ENCODE results near the gene NUP98. TPM values are rescaled to one million over a fixed set of nuclear protein-coding genes. Genes with fewer than 3 reads are reported as not detected.

The NUP98 gene
- total RNA-seq, 1 donor from 2014 or later, result 82.6 TPM

GRCh38 chr11:3835751-3836150 is 38.4 kb upstream of the NUP98 start:
- Mint-ChIP-seq H3K27me3 (ENCODE audit: low read depth) (no peaks in the 10 kb centered on the region), H3K9me3 (no peaks in the 10 kb centered on the region), H3K4me3 (no peak overlapping the region), H3K4me1 (peaks cover 24% of the 10 kb centered on the region), H3K27ac (no peak overlapping the region), H3K36me3 (peaks cover 2% of the 10 kb centered on the region)
- TF ChIP-seq, protein P1, sequence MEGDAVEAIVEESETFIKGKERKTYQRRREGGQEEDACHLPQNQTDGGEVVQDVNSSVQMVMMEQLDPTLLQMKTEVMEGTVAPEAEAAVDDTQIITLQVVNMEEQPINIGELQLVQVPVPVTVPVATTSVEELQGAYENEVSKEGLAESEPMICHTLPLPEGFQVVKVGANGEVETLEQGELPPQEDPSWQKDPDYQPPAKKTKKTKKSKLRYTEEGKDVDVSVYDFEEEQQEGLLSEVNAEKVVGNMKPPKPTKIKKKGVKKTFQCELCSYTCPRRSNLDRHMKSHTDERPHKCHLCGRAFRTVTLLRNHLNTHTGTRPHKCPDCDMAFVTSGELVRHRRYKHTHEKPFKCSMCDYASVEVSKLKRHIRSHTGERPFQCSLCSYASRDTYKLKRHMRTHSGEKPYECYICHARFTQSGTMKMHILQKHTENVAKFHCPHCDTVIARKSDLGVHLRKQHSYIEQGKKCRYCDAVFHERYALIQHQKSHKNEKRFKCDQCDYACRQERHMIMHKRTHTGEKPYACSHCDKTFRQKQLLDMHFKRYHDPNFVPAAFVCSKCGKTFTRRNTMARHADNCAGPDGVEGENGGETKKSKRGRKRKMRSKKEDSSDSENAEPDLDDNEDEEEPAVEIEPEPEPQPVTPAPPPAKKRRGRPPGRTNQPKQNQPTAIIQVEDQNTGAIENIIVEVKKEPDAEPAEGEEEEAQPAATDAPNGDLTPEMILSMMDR (IDR thresholded peaks at IDR 0.05; ENCODE audit: unreplicated experiment), result no peak
- DNase-seq (ENCODE audit: low spot score in 2 of 2, unreplicated experiment in 2 of 2), result no peak

- Mint-ChIP-seq H3K27ac (no peak overlapping the region), H3K27me3 (ENCODE audit: low read depth) (no peaks in the 10 kb centered on the region), H3K4me1 (peaks cover 21% of the 10 kb centered on the region), H3K9me3 (no peaks in the 10 kb centered on the region), H3K36me3 (peaks cover 8% of the 10 kb centered on the region), H3K4me3 (no peak overlapping the region)
- no peak for DNase-seq (ENCODE audit: low spot score in 2 of 2, unreplicated experiment in 2 of 2)
- TF ChIP-seq, protein P1 (IDR thresholded peaks at IDR 0.05; ENCODE audit: unreplicated experiment), result no peak
Observed at GRCh38 chr11:3834664-3835461, 37.5 kb upstream of the NUP98 start.

- Mint-ChIP-seq H3K4me3 (no peak overlapping the region), H3K27ac (no peak overlapping the region), H3K4me1 (peaks cover 15% of the 10 kb centered on the region), H3K27me3 (ENCODE audit: low read depth) (no peaks in the 10 kb centered on the region), H3K36me3 (peaks cover 8% of the 10 kb centered on the region), H3K9me3 (no peaks in the 10 kb centered on the region)
- no peak for DNase-seq (ENCODE audit: low spot score in 2 of 2, unreplicated experiment in 2 of 2)
- TF ChIP-seq, protein P1 (IDR thresholded peaks at IDR 0.05; ENCODE audit: unreplicated experiment), result no peak
Observed at GRCh38 chr11:3834349-3834663, 37.0 kb upstream of the NUP98 start.

DNA sequence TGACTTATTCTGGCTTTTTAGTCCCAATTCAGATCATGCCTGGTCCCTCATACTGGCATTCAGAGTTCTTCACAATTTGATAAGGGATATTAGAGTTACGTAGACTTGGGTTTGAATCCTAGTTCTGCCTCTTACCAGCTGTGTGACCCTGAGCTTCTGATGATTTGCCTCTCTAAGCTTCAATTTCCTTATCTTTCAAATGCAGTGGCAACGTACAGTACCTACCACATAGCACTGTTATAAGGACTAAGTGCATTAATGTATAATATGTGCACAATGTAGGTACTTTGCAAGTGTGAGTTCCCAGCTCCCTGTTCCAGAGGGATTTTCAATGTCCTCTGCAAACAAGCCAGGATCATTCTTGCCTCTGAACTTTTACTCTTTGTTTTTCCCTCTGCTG is 36.1 kb upstream of the NUP98 start:
- no peak overlapping the region for H3K27ac Mint-ChIP-seq
- peaks cover 12% of the 10 kb centered on the region for H3K4me1 Mint-ChIP-seq
- H3K27me3 Mint-ChIP-seq (ENCODE audit: low read depth), result no peaks in the 10 kb centered on the region
- TF ChIP-seq, protein P1 (IDR thresholded peaks at IDR 0.05; ENCODE audit: unreplicated experiment), result no peak
- H3K36me3 Mint-ChIP-seq, result peaks cover 8% of the 10 kb centered on the region
- no peak for DNase-seq (ENCODE audit: low spot score in 2 of 2, unreplicated experiment in 2 of 2)
- H3K4me3 Mint-ChIP-seq, result no peak overlapping the region
- no peaks in the 10 kb centered on the region for H3K9me3 Mint-ChIP-seq

- Mint-ChIP-seq H3K4me1 (peaks cover 12% of the 10 kb centered on the region), H3K27me3 (ENCODE audit: low read depth) (no peaks in the 10 kb centered on the region), H3K27ac (no peak overlapping the region), H3K36me3 (peaks cover 9% of the 10 kb centered on the region), H3K4me3 (no peak overlapping the region), H3K9me3 (no peaks in the 10 kb centered on the region)
- TF ChIP-seq, protein P1 (IDR thresholded peaks at IDR 0.05; ENCODE audit: unreplicated experiment), result no peak
- DNase-seq (ENCODE audit: low spot score in 2 of 2, unreplicated experiment in 2 of 2), result no peak
Observed at GRCh38 chr11:3832816-3833215, 35.5 kb upstream of the NUP98 start.
